Trophoblast cell (in vitro differentiated cells and primary cell): ENCODE measurements around the gene ATAD3C.

Experiments
- DNase-seq, 2 donors: peaks; one replicate each; pipeline ENCODE4 v3.0.0-alpha.2; 2016
- H2AFZ ChIP-seq: 2 replicates; pipeline ENCODE4 v1.6.1; 2013; ENCODE audit warnings: low read length, moderate library complexity, mild to moderate bottlenecking; ENCODE audit not compliant: insufficient read depth, poor library complexity
- H2AK5ac ChIP-seq: 2 replicates; pipeline ENCODE4 v1.6.1; 2013; ENCODE audit warnings: mild to moderate bottlenecking, low read length
- H2BK120ac ChIP-seq: 2 replicates; pipeline ENCODE4 v1.6.1; 2013; ENCODE audit warnings: low read length, mild to moderate bottlenecking, moderate library complexity; ENCODE audit not compliant: insufficient read depth, poor library complexity
- H2BK12ac ChIP-seq: 2 replicates; pipeline ENCODE4 v1.6.1; 2013; ENCODE audit warnings: mild to moderate bottlenecking, low read length, moderate library complexity
- H2BK5ac ChIP-seq: 2 replicates; pipeline ENCODE4 v1.6.1; 2013; ENCODE audit warnings: low read length, low read depth, moderate library complexity, mild to moderate bottlenecking; ENCODE audit not compliant: poor library complexity
- H3K14ac ChIP-seq: 2 replicates; pipeline ENCODE4 v1.6.1; 2013; ENCODE audit warnings: mild to moderate bottlenecking, low read length
- H3K18ac ChIP-seq: 2 replicates; pipeline ENCODE4 v1.6.1; 2013; ENCODE audit warnings: mild to moderate bottlenecking, low read length
- H3K23ac ChIP-seq: 2 replicates; pipeline ENCODE4 v1.6.1; 2013; ENCODE audit warnings: low read length
- H3K27ac ChIP-seq: 2 replicates; pipeline ENCODE4 v1.5.1; 2013; ENCODE audit warnings: low read depth, mild to moderate bottlenecking, inconsistent platforms, low read length, moderate library complexity
- H3K27me3 ChIP-seq: 2 replicates; pipeline ENCODE4 v1.6.1; 2013; ENCODE audit warnings: inconsistent platforms, mild to moderate bottlenecking, low read length, moderate library complexity; ENCODE audit not compliant: insufficient read depth
- H3K36me3 ChIP-seq, 2 experiments: 1 replicate in 1 of 2; 2 replicates in 1 of 2; pipeline ENCODE4 v1.6.1; 2013; ENCODE audit warnings: low read length in 2 of 2, mild to moderate bottlenecking in 2 of 2, moderate library complexity in 1 of 2; ENCODE audit not compliant: insufficient read depth in 2 of 2, control insufficient read depth in 1 of 2
- H3K4ac ChIP-seq: 2 replicates; pipeline ENCODE4 v1.6.1; 2013; ENCODE audit warnings: low read depth, mild to moderate bottlenecking, low read length, moderate library complexity
- H3K4me1 ChIP-seq, 2 experiments: 1 replicate in 1 of 2; 2 replicates in 1 of 2; pipeline ENCODE4 v1.6.1; 2013; ENCODE audit warnings: low read length in 2 of 2, mild to moderate bottlenecking in 2 of 2, moderate library complexity in 1 of 2; ENCODE audit not compliant: insufficient read depth in 2 of 2, control insufficient read depth in 1 of 2
- H3K4me2 ChIP-seq: 2 replicates; pipeline ENCODE4 v1.6.1; 2013; ENCODE audit warnings: inconsistent platforms, mild to moderate bottlenecking, low read length, moderate library complexity
- H3K4me3 ChIP-seq: 2 replicates; pipeline ENCODE4 v1.5.1; 2013; ENCODE audit warnings: mild to moderate bottlenecking, low read depth, low read length, inconsistent platforms
- H3K79me1 ChIP-seq: one replicate; pipeline ENCODE4 v1.6.1; 2013; ENCODE audit warnings: low read length
- H3K79me2 ChIP-seq: 2 replicates; pipeline ENCODE4 v1.6.1; 2013; ENCODE audit warnings: low read length, mild to moderate bottlenecking; ENCODE audit not compliant: control insufficient read depth, insufficient read depth, poor library complexity
- H3K9ac ChIP-seq: 2 replicates; pipeline ENCODE4 v1.6.1; 2013; ENCODE audit warnings: mild to moderate bottlenecking, low read length
- H3K9me3 ChIP-seq: 2 replicates; pipeline ENCODE4 v1.6.1; 2013; ENCODE audit warnings: low read depth, mild to moderate bottlenecking, control low read depth, inconsistent platforms, low read length; ENCODE audit not compliant: insufficient read depth
- H4K12ac ChIP-seq: 2 replicates; pipeline ENCODE4 v1.6.1; 2013; ENCODE audit warnings: low read depth, mild to moderate bottlenecking, low read length, moderate library complexity
- H4K8ac ChIP-seq: 2 replicates; pipeline ENCODE4 v1.6.1; 2013; ENCODE audit warnings: low read depth, mild to moderate bottlenecking, low read length, moderate library complexity
- H4K91ac ChIP-seq: one replicate; pipeline ENCODE4 v1.6.1; 2013; ENCODE audit warnings: low read depth, mild to moderate bottlenecking, low read length, moderate library complexity
- WGBS: extraction: QIAGEN DNeasy Blood & Tissue Kit; methylation state at CpG from one replicate; pipeline ENCODE4 v1.1.7; 2013; ENCODE audit warnings: missing lambda C conversion rate; ENCODE audit not compliant: insufficient read length, insufficient coverage; ENCODE audit errors: extremely low coverage; 5-methylcytosine and 5-hydroxymethylcytosine counted together

Gene ATAD3C

GRCh38 chr1:1424707-1425106 lies 24.8 kb upstream of the ATAD3C start:
- Histone ChIP-seq H3K4me3 (no peak overlapping the region), H3K27ac (no peak overlapping the region), H4K12ac (no peak overlapping the region), H3K27me3 (no peaks in the 10 kb centered on the region), H3K9ac (no peak overlapping the region), H3K18ac (no peak overlapping the region), H3K36me3 (no peaks in the 10 kb centered on the region), H3K79me1 (peaks cover 36% of the 10 kb centered on the region), H3K9me3 (no peaks in the 10 kb centered on the region), H2BK5ac (no peak overlapping the region), H3K4ac (no peak overlapping the region), H2BK120ac (no peak overlapping the region), H4K8ac (peak overlapping the region; percentile 30), H3K23ac (no peak overlapping the region), H4K91ac (peak overlapping the region; percentile 58), H3K4me1 (peaks cover 44 to 47% of the 10 kb centered on the region in 2 experiments), H3K4me2 (no peak overlapping the region), H2AK5ac (peak overlapping the region; percentile 27), H3K79me2 (peaks cover 13% of the 10 kb centered on the region), H3K14ac (no peak overlapping the region), H2AFZ (no peak overlapping the region), H2BK12ac (no peak overlapping the region)
- DNase-seq: peak; percentile 66 to 74
- WGBS: no CpG with 5 or more reads among the region's 15 CpGs

GRCh38 chr1:1425426-1425752 lies 24.1 kb upstream of the ATAD3C start:
- WGBS: no CpG with 5 or more reads among the region's 12 CpGs
- Histone ChIP-seq H2BK5ac (no peak overlapping the region), H3K36me3 (no peaks in the 10 kb centered on the region), H2BK120ac (peak overlapping the region; percentile 42), H3K27me3 (no peaks in the 10 kb centered on the region), H2AFZ (no peak overlapping the region), H3K18ac (no peak overlapping the region), H3K27ac (no peak overlapping the region), H3K9ac (no peak overlapping the region), H3K4ac (no peak overlapping the region), H3K14ac (no peak overlapping the region), H3K9me3 (no peaks in the 10 kb centered on the region), H3K4me2 (no peak overlapping the region), H2AK5ac (no peak overlapping the region), H2BK12ac (peak overlapping the region; percentile 71), H4K91ac (peak overlapping the region; percentile 30), H3K79me2 (peaks cover 9% of the 10 kb centered on the region), H3K4me1 (peaks cover 43 to 47% of the 10 kb centered on the region in 2 experiments), H3K4me3 (no peak overlapping the region), H3K79me1 (peaks cover 39% of the 10 kb centered on the region), H3K23ac (no peak overlapping the region), H4K12ac (no peak overlapping the region), H4K8ac (peak overlapping the region; percentile 43)
- DNase-seq: no peak

- Histone ChIP-seq H4K91ac (peak overlapping the region; percentile 63), H3K36me3 (no peaks in the 10 kb centered on the region), H3K79me1 (peaks cover 40% of the 10 kb centered on the region), H2BK5ac (no peak overlapping the region), H3K14ac (peak overlapping the region; percentile 20), H3K18ac (peak overlapping the region; percentile 17), H4K8ac (peak overlapping the region; percentile 26), H4K12ac (peak overlapping the region; percentile 37), H3K23ac (no peak overlapping the region), H2BK12ac (peak overlapping the region; percentile 64), H2BK120ac (no peak overlapping the region), H3K4ac (no peak overlapping the region), H3K79me2 (peaks cover 9% of the 10 kb centered on the region), H3K4me3 (no peak overlapping the region), H3K27ac (no peak overlapping the region), H2AK5ac (peak overlapping the region; percentile 96), H3K27me3 (no peaks in the 10 kb centered on the region), H3K4me1 (peaks cover 43 to 47% of the 10 kb centered on the region in 2 experiments), H3K9ac (no peak overlapping the region), H3K9me3 (no peaks in the 10 kb centered on the region), H3K4me2 (no peak overlapping the region), H2AFZ (no peak overlapping the region)
- DNase-seq: no peak
- no CpG with 5 or more reads among the region's 33 CpGs for WGBS
Observed at GRCh38 chr1:1425753-1426495, 23.6 kb upstream of the ATAD3C start.

GRCh38 chr1:1426496-1427105 lies 22.9 kb upstream of the ATAD3C start:
- Histone ChIP-seq H4K12ac (no peak overlapping the region), H2AFZ (no peak overlapping the region), H3K36me3 (no peaks in the 10 kb centered on the region), H2AK5ac (peak overlapping the region; percentile 32), H3K79me2 (peaks cover 7% of the 10 kb centered on the region), H3K9me3 (no peaks in the 10 kb centered on the region), H3K18ac (no peak overlapping the region), H2BK120ac (no peak overlapping the region), H2BK5ac (no peak overlapping the region), H3K79me1 (peaks cover 39% of the 10 kb centered on the region), H3K4me3 (no peak overlapping the region), H3K4ac (no peak overlapping the region), H3K9ac (no peak overlapping the region), H3K4me2 (no peak overlapping the region), H3K27me3 (no peaks in the 10 kb centered on the region), H3K27ac (no peak overlapping the region), H2BK12ac (peak overlapping the region; percentile 56), H3K4me1 (peaks cover 44 to 47% of the 10 kb centered on the region in 2 experiments), H3K23ac (no peak overlapping the region), H3K14ac (no peak overlapping the region), H4K8ac (no peak overlapping the region), H4K91ac (peak overlapping the region; percentile 63)
- WGBS: no CpG with 5 or more reads among the region's 19 CpGs
- DNase-seq: no peak
